Vagina (tissue), 2 donors: Measurements from ENCODE around the gene SOD2. TPM values are rescaled to one million over a fixed set of nuclear protein-coding genes. Genes with fewer than 3 reads are reported as not detected.
A peak's percentile ranks its signal among the peaks of the same experiment; 100 is the strongest.
"Not testable (repeated sequence)": the region's sequence is repeated elsewhere in the genome, so short reads cannot be mapped to it uniquely, and the experiment has no call there.

Source experiments
- DNase-seq, 2 donors: peaks; one replicate each; pipeline ENCODE4 v3.0.0-alpha.2; 2017; ENCODE audit errors: extremely low spot score in 2 of 2
- H3K27ac ChIP-seq: fragments of 200-600 bp; sonication (generic); one replicate; pipeline ENCODE4 v1.5.1; 2019
- H3K27me3 ChIP-seq: fragments of 200-600 bp; sonication (generic); one replicate; pipeline ENCODE4 v1.5.1; 2019
- H3K36me3 ChIP-seq, 2 donors: fragments of 200-600 bp; sonication (generic); one replicate each; pipeline ENCODE4 v1.5.1; 2017 to 2019
- H3K4me1 ChIP-seq: fragments of 200-600 bp; sonication (generic); one replicate; pipeline ENCODE4 v1.5.1; 2019
- H3K4me3 ChIP-seq, 2 donors: fragments of 200-600 bp; sonication (generic); 1 replicate in 1 of 2; 2 replicates in 1 of 2; pipeline ENCODE4 v1.5.1; 2016 to 2019
- H3K9me3 ChIP-seq: fragments of 200-600 bp; sonication (generic); one replicate; pipeline ENCODE4 v1.5.1; 2019
- POLR2A ChIP-seq, 2 donors: fragments of 450-650 bp; IDR thresholded peaks; one replicate each; pipeline ENCODE4 v1.6.1; 2017; ENCODE audit warnings: antibody characterized with exemption in 2 of 2, mild to moderate bottlenecking in 2 of 2, moderate library complexity in 2 of 2
- POLR2AphosphoS5 ChIP-seq, 2 donors: sonication (generic); formaldehyde crosslinking; IDR thresholded peaks; one replicate each; pipeline ENCODE4 v1.9.0; 2017; ENCODE audit warnings: antibody characterized with exemption in 2 of 2, mild to moderate bottlenecking in 2 of 2, low read depth in 1 of 2; ENCODE audit not compliant: insufficient read depth in 1 of 2
- intact Hi-C: fragments of 100-400 bp; cut with DNase I; formaldehyde crosslinking; loops from one replicate; pipeline ENCODE4 v1.15.1; 2023
- total RNA-seq: library from RNA; depleted of rRNA; stranded (reverse); fragments of >200 nt; gene quantifications from one replicate; pipeline ENCODE4 v1.2.3, GENCODE V29; 2016
- TF ChIP-seq, protein P1 (sequence below), 3 experiments: fragments of 450-650 bp in 2 of 3; fragments of 200-600 bp in 1 of 3; sonication (generic) in 1 of 3; IDR thresholded peaks; one replicate each; pipeline ENCODE4 v1.5.1; 2017 to 2019; ENCODE audit warnings: antibody characterized with exemption in 3 of 3, mild to moderate bottlenecking in 2 of 3, moderate library complexity in 2 of 3

SOD2 gene
- total RNA-seq, 1 donor from 2014 or later: 597 TPM

DNA sequence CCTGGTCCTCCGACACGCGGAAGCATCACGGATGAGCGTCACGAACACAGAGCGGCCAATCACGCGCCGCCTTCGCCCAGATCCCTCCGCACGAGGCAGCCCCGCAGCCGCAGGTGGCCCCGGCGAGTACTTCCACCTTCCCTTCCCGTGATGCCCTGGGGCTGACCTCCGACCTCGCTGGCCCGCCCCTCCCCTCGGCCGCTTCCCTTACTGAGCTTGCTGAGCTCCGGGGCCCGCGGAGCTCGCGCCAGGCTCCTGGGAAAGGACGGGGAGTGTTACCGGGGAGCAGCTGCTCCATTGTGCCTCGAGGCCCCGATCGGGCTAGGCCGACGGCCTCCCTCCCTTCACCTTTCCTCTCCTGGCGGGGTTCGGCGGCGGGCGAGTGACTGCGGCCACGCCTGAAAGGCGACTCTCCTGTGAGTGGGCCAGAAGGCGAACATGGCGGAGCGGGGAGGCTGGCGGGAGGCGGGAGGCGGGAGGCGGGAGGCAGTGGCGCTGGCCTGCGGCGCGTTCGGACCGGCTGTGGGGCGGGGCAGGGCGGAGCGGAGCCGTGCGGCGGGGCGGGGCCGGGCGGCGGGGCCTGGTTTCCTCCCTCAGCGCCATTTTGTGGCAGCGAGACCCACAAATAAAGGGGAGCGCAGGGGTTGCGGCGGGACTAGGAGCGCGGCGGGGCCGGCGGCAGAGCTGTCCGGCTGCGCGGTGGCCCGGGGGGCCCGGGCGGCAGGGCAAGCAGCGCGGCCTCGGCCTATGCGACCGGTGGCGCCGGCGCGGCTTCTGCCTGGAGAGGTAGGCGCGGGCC, 34.1 kb upstream of the SOD2 start, which contains the start of gene WTAP:
Gene WTAP, plus strand, starts transcription at position 589 of the 799 bp plus-strand sequence. CDS start 8,760 bp downstream, outside the sequence.
- H3K36me3 ChIP-seq: no peaks in the 10 kb centered on the region
- peaks cover 46% of the 10 kb centered on the region for H3K4me1 ChIP-seq
- peak in 1 of 2 donors; percentile 90 for TF ChIP-seq POLR2A (IDR thresholded peaks at IDR 0.05)
- TF ChIP-seq POLR2AphosphoS5 (IDR thresholded peaks at IDR 0.05; ENCODE audit: insufficient read depth in 1 of 2, low read depth in 1 of 2): peak; percentile 95 to 98
- TF ChIP-seq, protein P1, sequence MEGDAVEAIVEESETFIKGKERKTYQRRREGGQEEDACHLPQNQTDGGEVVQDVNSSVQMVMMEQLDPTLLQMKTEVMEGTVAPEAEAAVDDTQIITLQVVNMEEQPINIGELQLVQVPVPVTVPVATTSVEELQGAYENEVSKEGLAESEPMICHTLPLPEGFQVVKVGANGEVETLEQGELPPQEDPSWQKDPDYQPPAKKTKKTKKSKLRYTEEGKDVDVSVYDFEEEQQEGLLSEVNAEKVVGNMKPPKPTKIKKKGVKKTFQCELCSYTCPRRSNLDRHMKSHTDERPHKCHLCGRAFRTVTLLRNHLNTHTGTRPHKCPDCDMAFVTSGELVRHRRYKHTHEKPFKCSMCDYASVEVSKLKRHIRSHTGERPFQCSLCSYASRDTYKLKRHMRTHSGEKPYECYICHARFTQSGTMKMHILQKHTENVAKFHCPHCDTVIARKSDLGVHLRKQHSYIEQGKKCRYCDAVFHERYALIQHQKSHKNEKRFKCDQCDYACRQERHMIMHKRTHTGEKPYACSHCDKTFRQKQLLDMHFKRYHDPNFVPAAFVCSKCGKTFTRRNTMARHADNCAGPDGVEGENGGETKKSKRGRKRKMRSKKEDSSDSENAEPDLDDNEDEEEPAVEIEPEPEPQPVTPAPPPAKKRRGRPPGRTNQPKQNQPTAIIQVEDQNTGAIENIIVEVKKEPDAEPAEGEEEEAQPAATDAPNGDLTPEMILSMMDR (IDR thresholded peaks at IDR 0.05): no peak
- peak within 1 kb of the TSS; percentile 97 for H3K27ac ChIP-seq
- DNase-seq: peak in 1 of 2 donors; percentile 98
- H3K4me3 ChIP-seq: peak within 1 kb of the TSS; percentile 79
- H3K27me3 ChIP-seq: no peaks in the 10 kb centered on the region
- no peaks in the 10 kb centered on the region for H3K9me3 ChIP-seq
- intact Hi-C loops: loop anchor here (2.0 to 5.0 kb wide), 3 partner anchors 34 to 60 kb away; partner anchors contain the start of genes ACAT2, SOD2 and TCP1

DNA sequence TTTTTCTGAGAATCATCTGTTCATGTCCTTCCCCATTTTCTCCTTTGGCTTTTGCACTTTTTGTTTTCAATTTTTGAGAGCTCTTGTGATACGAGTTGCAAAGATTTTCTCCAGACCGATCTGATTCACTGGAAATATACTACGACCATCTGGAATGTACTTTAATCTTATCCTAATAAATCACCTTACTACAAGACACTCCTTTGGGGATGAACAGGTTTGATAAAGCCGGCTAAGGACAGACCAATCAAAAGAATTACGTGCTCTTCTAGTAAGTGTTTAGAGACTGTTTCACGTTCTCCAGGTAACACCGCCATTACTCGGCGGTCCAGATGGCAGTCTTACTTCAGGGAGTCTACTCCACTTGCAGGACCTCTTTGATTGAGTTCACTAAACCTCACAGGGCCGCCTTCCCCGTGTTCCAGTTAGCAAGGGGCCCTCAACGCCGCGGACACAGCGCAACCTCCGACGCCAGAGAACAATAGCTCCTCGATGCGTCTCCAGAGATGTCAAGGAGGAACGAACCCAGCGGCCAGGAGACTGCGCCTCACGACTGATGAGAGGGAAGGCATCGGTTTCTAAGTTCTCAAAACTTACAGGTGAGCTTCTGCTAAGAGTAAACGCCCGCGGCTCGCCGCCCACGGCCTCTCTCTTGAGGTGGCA, 33.3 kb upstream of the SOD2 start:
- Histone ChIP-seq H3K36me3 (no peaks in the 10 kb centered on the region), H3K9me3 (no peaks in the 10 kb centered on the region), H3K4me1 (peaks cover 39% of the 10 kb centered on the region), H3K27ac (peak overlapping the region; percentile 97), H3K27me3 (no peaks in the 10 kb centered on the region), H3K4me3 (peak overlapping the region; percentile 79)
- TF ChIP-seq POLR2A (IDR thresholded peaks at IDR 0.05): no peak
- TF ChIP-seq, protein P1 (IDR thresholded peaks at IDR 0.05): no peak
- no peak for TF ChIP-seq POLR2AphosphoS5 (IDR thresholded peaks at IDR 0.05; ENCODE audit: insufficient read depth in 1 of 2, low read depth in 1 of 2)
- DNase-seq: peak in 1 of 2 donors; percentile 94
- intact Hi-C loops: loop anchor here (2.0 to 5.0 kb wide), 3 partner anchors 34 to 61 kb away; partner anchors contain the start of genes ACAT2, SOD2 and TCP1

DNA sequence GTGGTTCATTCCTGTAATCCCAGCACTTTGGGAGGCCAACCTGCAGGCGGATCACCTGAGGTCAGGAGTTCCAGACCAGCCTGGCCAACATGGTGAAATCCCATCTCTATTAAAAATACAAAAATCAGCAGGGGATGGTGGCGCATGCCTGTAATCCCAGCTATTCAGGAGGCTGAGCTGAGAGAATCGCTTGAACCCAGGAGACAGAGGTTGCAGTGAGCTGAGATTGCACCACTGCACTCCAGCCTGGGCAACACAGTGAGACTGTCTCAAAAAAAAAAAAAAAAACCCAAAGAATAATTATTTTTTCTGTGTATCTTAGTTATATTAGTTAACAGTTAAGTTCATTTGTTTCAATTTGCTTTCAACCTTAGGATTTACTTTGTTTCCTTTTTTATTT, 32.2 kb upstream of the SOD2 start:
- not testable (repeated sequence) for H3K36me3 ChIP-seq, H3K4me3 ChIP-seq, DNase-seq, H3K27me3 ChIP-seq, H3K9me3 ChIP-seq
- intact Hi-C loops: loop anchor here (5.0 kb wide), 2 partner anchors 37 to 62 kb away; partner anchors contain the start of genes ACAT2 and TCP1
- Histone ChIP-seq H3K4me1 (peaks cover 27% of the 10 kb centered on the region), H3K27ac (peak overlapping the region; percentile 0)

DNA sequence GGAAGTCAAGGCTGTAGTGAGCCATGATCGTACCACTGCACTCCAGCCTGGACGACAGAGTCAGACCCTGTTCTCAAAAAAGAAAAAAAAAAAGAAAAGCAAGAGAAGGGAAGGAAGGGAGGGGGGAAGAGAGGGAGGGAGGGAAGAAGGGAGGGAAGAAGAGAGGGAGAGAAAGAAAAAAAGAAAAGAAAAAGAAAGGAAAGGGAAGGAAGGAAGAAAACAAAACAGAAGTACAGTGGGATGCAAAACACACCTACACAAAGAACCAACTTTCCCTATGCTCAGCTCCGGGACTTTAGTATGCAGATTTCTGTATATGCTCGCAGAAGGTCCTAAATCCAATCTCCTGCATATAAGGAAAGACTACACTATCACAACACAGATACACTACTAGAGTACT, 31.7 kb upstream of the SOD2 start:
- no peak overlapping the region for H3K4me3 ChIP-seq
- TF ChIP-seq POLR2AphosphoS5 (IDR thresholded peaks at IDR 0.05; ENCODE audit: insufficient read depth in 1 of 2, low read depth in 1 of 2): no peak
- TF ChIP-seq, protein P1 (IDR thresholded peaks at IDR 0.05): no peak
- no peak for TF ChIP-seq POLR2A (IDR thresholded peaks at IDR 0.05)
- H3K27ac ChIP-seq: peak overlapping the region; percentile 0
- H3K9me3 ChIP-seq: no peaks in the 10 kb centered on the region
- intact Hi-C loops: loop anchor here (5.0 kb wide), 2 partner anchors 38 to 63 kb away; partner anchors contain the start of genes ACAT2 and TCP1
- H3K27me3 ChIP-seq: no peaks in the 10 kb centered on the region
- H3K4me1 ChIP-seq: peaks cover 23% of the 10 kb centered on the region
- DNase-seq: no peak
- H3K36me3 ChIP-seq: no peaks in the 10 kb centered on the region

DNA sequence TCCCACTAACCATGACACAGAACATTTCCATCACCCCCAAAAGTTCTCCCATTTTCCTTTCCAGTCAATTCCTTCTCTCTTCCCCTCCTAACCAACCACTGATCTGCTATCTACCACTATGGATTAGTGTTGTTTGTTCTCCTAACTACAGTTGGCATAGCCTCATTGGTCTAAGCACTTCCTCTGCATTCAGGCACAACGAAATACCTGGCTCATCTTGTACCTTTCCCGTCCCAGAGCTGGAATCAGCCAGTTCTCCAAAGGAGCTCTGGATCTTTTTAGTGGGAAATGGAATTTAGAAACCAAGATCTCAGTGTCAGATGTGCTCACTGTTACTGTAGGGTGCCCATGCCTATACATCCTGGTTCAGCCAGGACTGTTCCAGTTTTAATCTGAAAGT, 30.2 kb upstream of the SOD2 start:
- no peak for DNase-seq
- Histone ChIP-seq H3K27me3 (no peaks in the 10 kb centered on the region), H3K4me1 (peaks cover 9% of the 10 kb centered on the region), H3K4me3 (no peak overlapping the region), H3K9me3 (no peaks in the 10 kb centered on the region), H3K27ac (no peak overlapping the region), H3K36me3 (no peaks in the 10 kb centered on the region)
- TF ChIP-seq, protein P1 (IDR thresholded peaks at IDR 0.05): no peak
- no peak for TF ChIP-seq POLR2AphosphoS5 (IDR thresholded peaks at IDR 0.05; ENCODE audit: insufficient read depth in 1 of 2, low read depth in 1 of 2)
- no peak for TF ChIP-seq POLR2A (IDR thresholded peaks at IDR 0.05)
- intact Hi-C loops: no loop called here
